ENCODE results near the gene BMX.

BMX gene

DNA sequence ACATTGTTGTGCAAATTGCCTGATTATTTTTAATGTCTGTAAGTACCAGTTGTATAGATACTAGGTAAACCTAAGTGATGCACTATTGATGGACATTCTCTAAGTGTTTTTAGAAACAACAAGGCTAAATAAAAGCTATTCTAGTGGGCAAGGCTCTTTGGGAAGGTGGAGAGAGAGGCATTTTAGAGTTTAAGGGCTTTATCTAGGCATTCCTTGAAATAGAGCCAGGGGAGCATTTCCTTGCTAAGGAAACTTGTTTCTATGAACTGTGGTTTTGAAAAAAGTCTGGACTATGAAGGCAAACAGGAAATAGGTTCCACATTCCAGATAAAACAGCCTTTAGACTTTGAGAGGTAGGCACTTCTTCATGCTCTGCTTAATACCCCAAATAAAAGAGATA lies 23.8 kb downstream of the BMX start:
- DNase-seq (ENCODE audit: low spot score): no peak
- CTCF ChIA-PET: no interaction called here
- H3K27ac ChIP-seq: no peak overlapping the region
- POLR2A ChIA-PET (ENCODE audit: low non-redundant PET): no interaction called here
- TF ChIP-seq, protein P1, sequence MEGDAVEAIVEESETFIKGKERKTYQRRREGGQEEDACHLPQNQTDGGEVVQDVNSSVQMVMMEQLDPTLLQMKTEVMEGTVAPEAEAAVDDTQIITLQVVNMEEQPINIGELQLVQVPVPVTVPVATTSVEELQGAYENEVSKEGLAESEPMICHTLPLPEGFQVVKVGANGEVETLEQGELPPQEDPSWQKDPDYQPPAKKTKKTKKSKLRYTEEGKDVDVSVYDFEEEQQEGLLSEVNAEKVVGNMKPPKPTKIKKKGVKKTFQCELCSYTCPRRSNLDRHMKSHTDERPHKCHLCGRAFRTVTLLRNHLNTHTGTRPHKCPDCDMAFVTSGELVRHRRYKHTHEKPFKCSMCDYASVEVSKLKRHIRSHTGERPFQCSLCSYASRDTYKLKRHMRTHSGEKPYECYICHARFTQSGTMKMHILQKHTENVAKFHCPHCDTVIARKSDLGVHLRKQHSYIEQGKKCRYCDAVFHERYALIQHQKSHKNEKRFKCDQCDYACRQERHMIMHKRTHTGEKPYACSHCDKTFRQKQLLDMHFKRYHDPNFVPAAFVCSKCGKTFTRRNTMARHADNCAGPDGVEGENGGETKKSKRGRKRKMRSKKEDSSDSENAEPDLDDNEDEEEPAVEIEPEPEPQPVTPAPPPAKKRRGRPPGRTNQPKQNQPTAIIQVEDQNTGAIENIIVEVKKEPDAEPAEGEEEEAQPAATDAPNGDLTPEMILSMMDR (conservative IDR thresholded peaks at IDR 0.05; ENCODE audit: low read depth): no peak

DNA sequence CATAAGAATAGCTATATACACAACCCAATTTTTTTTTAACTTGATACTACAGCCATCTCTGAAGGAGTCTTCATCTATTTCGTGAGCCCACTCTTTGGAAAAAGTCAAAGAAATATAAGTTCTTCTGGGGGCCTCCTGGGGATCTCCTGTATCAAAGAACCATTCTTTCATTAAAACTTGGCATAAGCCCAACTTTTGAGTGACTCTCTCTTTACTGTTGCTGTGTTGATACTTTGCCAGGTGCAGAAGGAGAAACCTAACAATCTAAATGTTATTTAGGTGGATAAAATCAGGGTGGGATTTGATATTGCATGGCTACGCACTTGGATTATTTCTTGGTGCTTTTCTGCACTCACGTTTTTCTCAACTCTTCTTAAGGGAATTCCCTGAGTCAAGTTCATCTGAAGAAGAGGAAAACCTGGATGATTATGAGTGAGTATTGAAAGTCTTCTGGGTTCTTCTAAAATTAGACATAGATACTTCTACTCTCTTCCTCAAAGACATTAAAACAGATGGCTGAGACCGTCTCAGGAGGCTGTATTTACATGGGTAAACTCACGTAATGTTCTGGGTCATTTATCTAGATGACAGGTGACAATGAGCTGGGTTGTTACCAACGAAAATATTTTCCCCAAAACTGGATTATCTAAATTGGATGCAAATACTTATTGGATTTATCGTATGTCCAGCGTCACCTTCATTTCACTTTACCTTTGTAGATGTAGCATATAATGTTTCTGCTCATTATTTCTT lies 25.2 kb downstream of the BMX start:
- no peak for DNase-seq (ENCODE audit: low spot score)
- TF ChIP-seq, protein P1 (conservative IDR thresholded peaks at IDR 0.05; ENCODE audit: low read depth): no peak
- ChIA-PET CTCF (no interaction called here), POLR2A (ENCODE audit: low non-redundant PET) (no interaction called here)
- H3K27ac ChIP-seq: no peak overlapping the region

DNA sequence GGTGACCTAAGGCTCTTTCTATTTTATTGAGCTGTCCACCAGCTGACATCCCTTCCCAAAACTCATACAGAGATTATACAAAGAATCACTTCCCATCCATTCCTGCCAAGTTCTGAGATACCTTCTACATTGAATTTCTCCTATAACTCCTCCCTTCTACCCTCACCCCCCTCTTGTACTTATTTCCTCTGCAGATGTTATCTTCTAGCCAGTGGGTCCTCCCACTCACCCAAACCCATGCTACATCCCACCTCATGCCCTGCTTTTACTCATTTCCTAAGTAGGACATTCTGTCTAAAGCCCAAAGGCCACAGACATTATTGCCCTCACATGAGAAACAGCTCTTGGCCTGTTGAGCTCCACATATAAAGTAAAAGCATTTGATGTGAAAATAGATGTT lies 28.6 kb downstream of the BMX start:
- DNase-seq (ENCODE audit: low spot score): no peak
- TF ChIP-seq, protein P1 (conservative IDR thresholded peaks at IDR 0.05; ENCODE audit: low read depth): no peak
- CTCF ChIA-PET: no interaction called here
- POLR2A ChIA-PET (ENCODE audit: low non-redundant PET): no interaction called here
- no peak overlapping the region for H3K27ac ChIP-seq

DNA sequence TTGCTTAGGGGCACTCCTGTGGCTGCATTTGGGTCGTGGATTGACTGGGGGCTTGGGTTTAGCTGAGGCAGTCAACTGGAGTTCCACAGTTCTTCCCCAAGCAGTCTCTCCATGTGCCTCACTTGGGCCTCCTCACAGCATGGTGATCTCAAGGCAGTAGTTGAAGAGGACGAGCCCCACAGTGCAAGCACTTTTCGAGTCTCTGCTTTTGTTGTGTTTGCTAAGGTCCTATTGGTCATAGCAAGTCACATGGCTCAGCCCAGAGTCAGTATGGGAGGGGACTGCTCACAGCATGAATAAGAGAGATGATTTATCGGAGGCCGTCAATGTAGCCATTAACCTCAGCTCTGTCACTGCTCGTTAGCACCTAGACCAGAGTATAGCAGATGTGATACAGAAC lies 29.7 kb downstream of the BMX start:
- no peak overlapping the region for H3K27ac ChIP-seq
- ChIA-PET CTCF (no interaction called here), POLR2A (ENCODE audit: low non-redundant PET) (no interaction called here)
- no peak for DNase-seq (ENCODE audit: low spot score)
- TF ChIP-seq, protein P1 (conservative IDR thresholded peaks at IDR 0.05; ENCODE audit: low read depth): no peak

DNA sequence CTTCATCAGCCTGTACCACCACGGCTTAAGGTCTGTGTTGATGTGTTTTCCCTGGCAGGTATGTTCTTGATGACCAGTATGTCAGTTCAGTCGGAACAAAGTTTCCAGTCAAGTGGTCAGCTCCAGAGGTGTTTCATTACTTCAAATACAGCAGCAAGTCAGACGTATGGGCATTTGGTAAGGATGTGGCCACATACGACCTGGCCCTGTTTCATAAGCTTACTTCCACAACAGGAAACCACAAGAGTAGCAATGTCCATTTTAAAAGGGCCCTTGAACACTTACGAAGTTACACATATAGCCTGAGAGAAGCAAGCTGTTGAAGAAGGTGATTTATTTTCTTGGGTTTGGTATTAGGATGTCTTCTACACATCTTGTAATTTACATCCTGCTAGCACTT lies 46.1 kb downstream of the BMX start:
- TF ChIP-seq, protein P1 (conservative IDR thresholded peaks at IDR 0.05; ENCODE audit: low read depth): no peak
- H3K27ac ChIP-seq: no peak overlapping the region
- CTCF ChIA-PET: no interaction called here
- POLR2A ChIA-PET (ENCODE audit: low non-redundant PET): no interaction called here
- no peak for DNase-seq (ENCODE audit: low spot score)

DNA sequence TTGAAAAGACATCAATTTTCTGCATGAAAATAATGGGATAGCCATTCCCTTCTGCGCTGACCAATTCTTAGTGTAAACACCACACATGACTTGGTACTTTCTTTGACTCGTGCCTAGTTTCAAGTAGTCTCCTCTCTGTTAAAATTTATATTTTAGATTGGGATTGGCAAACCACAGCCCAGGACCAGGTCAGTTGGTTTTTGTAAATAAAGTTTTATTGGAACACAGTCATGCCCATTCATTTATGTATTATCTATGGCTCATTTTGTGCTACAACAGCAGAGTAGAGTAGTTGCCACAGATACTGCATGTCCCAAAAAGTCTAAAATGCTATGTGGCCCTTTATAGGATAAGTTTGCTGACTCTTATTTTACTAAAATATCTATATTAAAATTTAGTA lies 46.7 kb downstream of the BMX start:
- TF ChIP-seq, protein P1 (conservative IDR thresholded peaks at IDR 0.05; ENCODE audit: low read depth): no peak
- DNase-seq (ENCODE audit: low spot score): no peak
- ChIA-PET POLR2A (ENCODE audit: low non-redundant PET) (no interaction called here), CTCF (no interaction called here)
- no peak overlapping the region for H3K27ac ChIP-seq
